ENCODE measurements around the gene RAC2.
A peak's percentile ranks its signal among the peaks of the same experiment; 100 is the strongest.

RAC2 gene

GRCh38 chr22:37244114-37244921 lies at the start of gene RAC2:
RAC2 (minus strand) TSS chr22:37244269; CDS start chr22:37244148, 121 bp downstream.
- peak within 1 kb of the TSS; percentile 98 for H3K4me3 ChIP-seq (ENCODE audit: low read depth, low read length)
- DNase-seq (ENCODE audit: low read depth): peak; percentile 89
- TF ChIP-seq CTCF (IDR thresholded peaks at IDR 0.05; ENCODE audit: low read depth, low read length, missing control alignments): no peak

- no peak for DNase-seq (ENCODE audit: low read depth)
Measured at GRCh38 chr22:37293172-37293571, 49.1 kb upstream of the RAC2 start.

GRCh38 chr22:37292641-37293040 lies 48.6 kb upstream of the RAC2 start:
- TF ChIP-seq CTCF (IDR thresholded peaks at IDR 0.05; ENCODE audit: low read depth, low read length, missing control alignments): no peak
- DNase-seq (ENCODE audit: low read depth): no peak
- no peak overlapping the region for H3K4me3 ChIP-seq (ENCODE audit: low read depth, low read length)

More at GRCh38 chr22:37293172-37293571, 49.1 kb upstream of the RAC2 start:
- TF ChIP-seq CTCF (IDR thresholded peaks at IDR 0.05; ENCODE audit: low read depth, low read length, missing control alignments): no peak
- no peak overlapping the region for H3K4me3 ChIP-seq (ENCODE audit: low read depth, low read length)

GRCh38 chr22:37291559-37292298 lies 47.7 kb upstream of the RAC2 start:
- no peak overlapping the region for H3K4me3 ChIP-seq (ENCODE audit: low read depth, low read length)
- TF ChIP-seq CTCF (IDR thresholded peaks at IDR 0.05; ENCODE audit: low read depth, low read length, missing control alignments): no peak
- no peak for DNase-seq (ENCODE audit: low read depth)

- no peak overlapping the region for H3K4me3 ChIP-seq (ENCODE audit: low read depth, low read length)
- TF ChIP-seq CTCF (IDR thresholded peaks at IDR 0.05; ENCODE audit: low read depth, low read length, missing control alignments): no peak
- DNase-seq (ENCODE audit: low read depth): no peak
Measured at GRCh38 chr22:37290737-37291136, 46.7 kb upstream of the RAC2 start.

GRCh38 chr22:37289156-37289735 lies 45.2 kb upstream of the RAC2 start:
- no peak for DNase-seq (ENCODE audit: low read depth)
- H3K4me3 ChIP-seq (ENCODE audit: low read depth, low read length): no peak overlapping the region
- no peak for TF ChIP-seq CTCF (IDR thresholded peaks at IDR 0.05; ENCODE audit: low read depth, low read length, missing control alignments)

All from GM12864 (cell line).